Kidney (tissue), 14 donors: ENCODE measurements around the gene NAMPT. TPM values are rescaled to one million over a fixed set of nuclear protein-coding genes. Genes with fewer than 3 reads are reported as not detected.

Experiments used
- DNase-seq, 5 donors: peaks; one replicate each; pipeline ENCODE4 v3.0.0-alpha.2; 2013 to 2020
- FAIRE-seq: peaks from 2 replicates; lab custom pipeline; 2012; peaks lifted over from hg19 to GRCh38; lab: Jason Lieb, UNC
- H3K27ac ChIP-seq, 2 donors: one replicate each; pipeline ENCODE4 v1.7.0; 2013; ENCODE audit warnings: low read depth in 2 of 2, low read length in 2 of 2, inconsistent platforms in 1 of 2
- H3K27me3 ChIP-seq: one replicate; pipeline ENCODE4 v1.7.1; 2013; ENCODE audit warnings: low read length, inconsistent platforms; ENCODE audit not compliant: control insufficient read depth, insufficient read depth
- H3K36me3 ChIP-seq, 3 donors: one replicate each; pipeline versions ENCODE4 v1.7.0 to v1.7.1; 2013; ENCODE audit warnings: low read length in 3 of 3, control low read depth in 1 of 3, inconsistent platforms in 1 of 3; ENCODE audit not compliant: insufficient read depth in 3 of 3, control insufficient read depth in 2 of 3
- H3K4me1 ChIP-seq, 3 donors: one replicate each; pipeline versions ENCODE4 v1.7.0 to v1.7.1; 2013; ENCODE audit warnings: low read length in 3 of 3, inconsistent platforms in 1 of 3, low read depth in 1 of 3; ENCODE audit not compliant: control insufficient read depth in 2 of 3, insufficient read depth in 2 of 3
- H3K4me3 ChIP-seq, 3 donors: one replicate each; pipeline versions ENCODE4 v1.7.0 to v1.8.1; 2013; ENCODE audit warnings: low read length in 3 of 3, control low read depth in 1 of 3, inconsistent platforms in 1 of 3
- H3K9ac ChIP-seq, 3 donors: one replicate each; pipeline versions ENCODE4 v1.7.0 to v1.7.1; 2013; ENCODE audit warnings: low read length in 3 of 3, control low read depth in 1 of 3, inconsistent platforms in 1 of 3
- H3K9me3 ChIP-seq, 3 donors: one replicate each; pipeline versions ENCODE4 v1.7.0 to v1.7.1; 2013; ENCODE audit warnings: low read length in 3 of 3, control low read depth in 1 of 3, inconsistent platforms in 1 of 3; ENCODE audit not compliant: control insufficient read depth in 2 of 3, insufficient read depth in 1 of 3
- intact Hi-C: fragments of 100-400 bp; cut with DNase I; formaldehyde crosslinking; loops from one replicate; pipeline ENCODE4 v1.11.1; 2022
- polyA plus RNA-seq: library from polyadenylated mRNA; stranded (reverse); fragments of 350-450 nt; fragmentation: Illumina TruSeq; extraction: RNeasy Lipid Tissue Mini Kit (QIAGEN cat#74804); gene quantifications from one replicate; pipeline ENCODE4 v1.2.3, GENCODE V29; 2014; ENCODE audit warnings: low read depth, low replicate concordance; ENCODE audit not compliant: insufficient read depth
- total RNA-seq: library from RNA; stranded (reverse); fragmentation: NEBNext Ultra II Directional; extraction: Animal tissue kit (Norgen Biotek cat#: 25700); gene quantifications from one replicate; pipeline ENCODE4 v1.2.1, GENCODE V29; 2021
- TF ChIP-seq, protein P1 (sequence below): IDR thresholded peaks from 3 replicates; pipeline ENCODE4 v1.5.1; 2012; ENCODE audit warnings: mild to moderate bottlenecking, moderate library complexity, borderline replicate concordance; ENCODE audit not compliant: insufficient read depth; ENCODE audit errors: extremely low read depth
- donor health status: control.
- donor health status: control.
- donor health status: control.
- donor health status: control.
- donor health status: control.
- donor health status: DM: yes; HTN: yes; CAD: no.
- donor health status: Normal renal cell carcinoma (clear cell type).

NAMPT gene
- total and polyA plus RNA-seq, 2 donors from 2014 or later: 16.5 to 217 TPM

- no peak overlapping the region for H3K4me3 ChIP-seq
- H3K9me3 ChIP-seq: no peaks in the 10 kb centered on the region
- peaks cover 0 to 21% (median 9%) of the 10 kb centered on the region in 3 donors for H3K36me3 ChIP-seq
- FAIRE-seq (no peak), DNase-seq (no peak)
- H3K27ac ChIP-seq: no peak overlapping the region
- intact Hi-C loops: no loop called here
- no peaks in the 10 kb centered on the region for H3K27me3 ChIP-seq
- H3K4me1 ChIP-seq: no peaks in the 10 kb centered on the region
- TF ChIP-seq, protein P1, sequence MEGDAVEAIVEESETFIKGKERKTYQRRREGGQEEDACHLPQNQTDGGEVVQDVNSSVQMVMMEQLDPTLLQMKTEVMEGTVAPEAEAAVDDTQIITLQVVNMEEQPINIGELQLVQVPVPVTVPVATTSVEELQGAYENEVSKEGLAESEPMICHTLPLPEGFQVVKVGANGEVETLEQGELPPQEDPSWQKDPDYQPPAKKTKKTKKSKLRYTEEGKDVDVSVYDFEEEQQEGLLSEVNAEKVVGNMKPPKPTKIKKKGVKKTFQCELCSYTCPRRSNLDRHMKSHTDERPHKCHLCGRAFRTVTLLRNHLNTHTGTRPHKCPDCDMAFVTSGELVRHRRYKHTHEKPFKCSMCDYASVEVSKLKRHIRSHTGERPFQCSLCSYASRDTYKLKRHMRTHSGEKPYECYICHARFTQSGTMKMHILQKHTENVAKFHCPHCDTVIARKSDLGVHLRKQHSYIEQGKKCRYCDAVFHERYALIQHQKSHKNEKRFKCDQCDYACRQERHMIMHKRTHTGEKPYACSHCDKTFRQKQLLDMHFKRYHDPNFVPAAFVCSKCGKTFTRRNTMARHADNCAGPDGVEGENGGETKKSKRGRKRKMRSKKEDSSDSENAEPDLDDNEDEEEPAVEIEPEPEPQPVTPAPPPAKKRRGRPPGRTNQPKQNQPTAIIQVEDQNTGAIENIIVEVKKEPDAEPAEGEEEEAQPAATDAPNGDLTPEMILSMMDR: no peak
- no peak overlapping the region for H3K9ac ChIP-seq
Observed at GRCh38 chr7:106249488-106249887, 35.3 kb downstream of the NAMPT start.

DNA sequence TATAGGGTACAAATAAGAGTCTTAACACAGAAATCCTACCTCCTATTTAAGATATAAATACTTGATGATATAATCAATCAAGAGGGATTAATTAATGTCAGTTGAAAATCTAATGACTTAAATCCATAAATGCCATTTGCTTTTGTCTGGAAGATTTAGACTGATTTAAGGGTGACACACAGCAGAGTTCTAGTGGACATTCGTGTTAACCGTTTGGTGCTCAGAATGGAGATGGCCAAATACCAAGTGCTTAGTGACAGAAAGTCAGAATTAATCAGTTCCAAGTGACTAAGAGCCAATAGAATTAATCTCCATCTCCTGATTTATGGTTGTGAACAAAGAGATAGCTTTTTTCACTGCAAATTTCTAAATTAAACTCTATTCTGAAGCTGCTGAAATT lies 36.2 kb downstream of the NAMPT start:
- Histone ChIP-seq H3K36me3 (peaks cover 0 to 15% (median 3%) of the 10 kb centered on the region in 3 donors), H3K4me3 (no peak overlapping the region), H3K27me3 (no peaks in the 10 kb centered on the region), H3K4me1 (no peaks in the 10 kb centered on the region), H3K9me3 (no peaks in the 10 kb centered on the region), H3K27ac (no peak overlapping the region), H3K9ac (no peak overlapping the region)
- FAIRE-seq: no peak
- DNase-seq: no peak
- intact Hi-C loops: no loop called here
- TF ChIP-seq, protein P1: no peak

- no peaks in the 10 kb centered on the region for H3K9me3 ChIP-seq
- H3K9ac ChIP-seq: no peak overlapping the region
- no peaks in the 10 kb centered on the region for H3K27me3 ChIP-seq
- intact Hi-C loops: no loop called here
- TF ChIP-seq, protein P1: no peak
- DNase-seq (no peak), FAIRE-seq (no peak)
- no peaks in the 10 kb centered on the region for H3K4me1 ChIP-seq
- no peak overlapping the region for H3K27ac ChIP-seq
- H3K4me3 ChIP-seq: no peak overlapping the region
- H3K36me3 ChIP-seq: peaks cover 0 to 12% (median 3%) of the 10 kb centered on the region in 3 donors
Observed at GRCh38 chr7:106247841-106248240, 36.9 kb downstream of the NAMPT start.
